Heart left ventricle (tissue), 13 donors: ENCODE measurements around the gene ZFYVE21.

Source experiments
- CTCF ChIP-seq, 12 donors: fragments of 200-600 bp; sonication (generic) in 4 of 12; IDR thresholded peaks; one replicate each; pipeline versions ENCODE4 v1.5.0 to v1.8.0; 2018 to 2022; ENCODE audit warnings: antibody characterized with exemption in 12 of 12, mild to moderate bottlenecking in 5 of 12
- POLR2A ChIP-seq, 2 donors: fragments of 450-650 bp; IDR thresholded peaks; one replicate each; pipeline ENCODE4 v1.6.1; 2017; ENCODE audit warnings: antibody characterized with exemption in 2 of 2, mild to moderate bottlenecking in 2 of 2, moderate library complexity in 2 of 2
- donor health status: ischemic (EF 13 %, LVEDD 7.1; RV severe dilation, severe dysfunction).
- donor health status: DM: no; HTN: yes; CAD: no.
- donor health status: DM: no; HTN: no; CAD: no.
- donor health status: ischemic (EF 25% LVEDD 6.9; RV normal size, moderate dysfunction).
- donor health status: ischemic (EF 25% LVEDD 5.7; RV mildly dilated, moderate dysfunction).
- donor health status: ischemic (EF 35%, LVEDD 5.7; RV mildly dilated, moderate dysfunction).
- donor health status: nonischemic (EF 11% LVEDD 7.7; RV severe dilation, severe dysfunction).
- donor health status: DM: yes; HTN: yes; CAD: no.
- donor health status: PGD.
- donor health status: ischemic (EF 29% LVEDD 5.4; RV normal size, mild dysfunction).
- donor health status: nonischemic (EF 23%, LVEDD 6.1; RV moderate dilation, normal function).

GRCh38 chr14:103703433-103704385 is 11.9 kb upstream of the ZFYVE21 start:
- TF ChIP-seq CTCF (IDR thresholded peaks at IDR 0.05) (no peak), POLR2A (IDR thresholded peaks at IDR 0.05) (no peak)
